Neural progenitor cell (in vitro differentiated cells): Measurements from ENCODE around the gene TOB2. TPM values are rescaled to one million over a fixed set of nuclear protein-coding genes. Genes with fewer than 3 reads are reported as not detected.
A peak's percentile ranks its signal among the peaks of the same experiment; 100 is the strongest.
"Not testable (repeated sequence)": the region's sequence is repeated elsewhere in the genome, so short reads cannot be mapped to it uniquely, and the experiment has no call there.

Experiments used
- DNase-seq: peaks from one replicate; pipeline ENCODE4 v3.0.0-alpha.2; 2016; ENCODE audit warnings: low spot score
- H2AFZ ChIP-seq: fragments of 200-600 bp; sonication (generic); replicated peaks from 2 replicates; pipeline ENCODE4 v1.6.1; 2016; ENCODE audit warnings: antibody characterized with exemption
- H3F3A ChIP-seq: fragments of 200-600 bp; sonication (generic); 2 replicates; pipeline ENCODE4 v1.6.1; 2016; ENCODE audit warnings: antibody characterized with exemption, low read depth
- H3K27ac ChIP-seq: fragments of 200-600 bp; sonication (generic); 2 replicates; pipeline ENCODE4 v1.5.1; 2016; ENCODE audit warnings: mild to moderate bottlenecking
- H3K27me3 ChIP-seq: fragments of 200-600 bp; sonication (generic); 2 replicates; pipeline ENCODE4 v1.6.1; 2016; ENCODE audit warnings: mild to moderate bottlenecking, moderate library complexity
- H3K36me3 ChIP-seq: fragments of 200-600 bp; sonication (generic); 2 replicates; pipeline ENCODE4 v1.5.1; 2016
- H3K4me1 ChIP-seq: fragments of 200-600 bp; sonication (generic); 2 replicates; pipeline ENCODE4 v1.6.1; 2016; ENCODE audit warnings: mixed run types
- H3K4me2 ChIP-seq: fragments of 200-600 bp; sonication (generic); 2 replicates; pipeline ENCODE4 v1.6.1; 2016
- H3K4me3 ChIP-seq: fragments of 200-600 bp; sonication (generic); 2 replicates; pipeline ENCODE4 v1.5.1; 2016
- H3K79me2 ChIP-seq: fragments of 200-600 bp; sonication (generic); 2 replicates; pipeline ENCODE4 v1.6.1; 2016; ENCODE audit warnings: low read depth
- H3K9ac ChIP-seq: fragments of 200-600 bp; sonication (generic); 2 replicates; pipeline ENCODE4 v1.6.1; 2016
- H3K9me3 ChIP-seq: fragments of 200-600 bp; sonication (generic); 2 replicates; pipeline ENCODE4 v1.5.1; 2016; ENCODE audit warnings: low read depth
- H4K20me1 ChIP-seq: fragments of 200-600 bp; sonication (generic); 2 replicates; pipeline ENCODE4 v1.6.1; 2016; ENCODE audit warnings: low read depth
- H3K27ac Mint-ChIP-seq: 3 replicates; pipeline ENCODE4 v1.8.0; 2021; ENCODE audit warnings: mixed read lengths
- H3K27me3 Mint-ChIP-seq: 2 replicates; pipeline ENCODE4 v1.8.0; 2022; ENCODE audit warnings: low read depth, mild to moderate bottlenecking, inconsistent platforms, moderate library complexity, mixed read lengths; ENCODE audit not compliant: insufficient read depth
- H3K36me3 Mint-ChIP-seq: 3 replicates; pipeline ENCODE4 v1.8.0; 2021; ENCODE audit warnings: mixed read lengths
- H3K4me1 Mint-ChIP-seq: 3 replicates; pipeline ENCODE4 v1.8.0; 2021; ENCODE audit warnings: mixed read lengths
- H3K4me3 Mint-ChIP-seq: 3 replicates; pipeline ENCODE4 v1.8.0; 2021; ENCODE audit warnings: mild to moderate bottlenecking, moderate library complexity, mixed read lengths
- H3K9me3 Mint-ChIP-seq: 3 replicates; pipeline ENCODE4 v1.8.0; 2020; ENCODE audit warnings: mixed read lengths
- EZH2 ChIP-seq: fragments of 200-600 bp; sonication (generic); IDR thresholded peaks from 2 replicates; pipeline ENCODE4 v1.6.1; 2017; ENCODE audit warnings: antibody characterized with exemption, mild to moderate bottlenecking, moderate library complexity
- EZH2phosphoT487 ChIP-seq: fragments of 200-600 bp; sonication (generic); IDR thresholded peaks from 2 replicates; pipeline ENCODE4 v1.6.1; 2017; ENCODE audit warnings: antibody characterized with exemption
- total RNA-seq: library from RNA; depleted of rRNA; stranded (reverse); fragments of >200 nt; gene quantifications from 2 replicates; pipeline ENCODE4 v1.2.3, GENCODE V29; 2015; ENCODE audit warnings: low replicate concordance
- TF ChIP-seq, protein P1 (sequence below): fragments of 200-600 bp; sonication (generic); IDR thresholded peaks from 2 replicates; pipeline ENCODE4 v1.5.1; 2017; ENCODE audit warnings: antibody characterized with exemption, mild to moderate bottlenecking

TOB2 gene
- total RNA-seq, 1 donor from 2014 or later, result 23.4 TPM

DNA sequence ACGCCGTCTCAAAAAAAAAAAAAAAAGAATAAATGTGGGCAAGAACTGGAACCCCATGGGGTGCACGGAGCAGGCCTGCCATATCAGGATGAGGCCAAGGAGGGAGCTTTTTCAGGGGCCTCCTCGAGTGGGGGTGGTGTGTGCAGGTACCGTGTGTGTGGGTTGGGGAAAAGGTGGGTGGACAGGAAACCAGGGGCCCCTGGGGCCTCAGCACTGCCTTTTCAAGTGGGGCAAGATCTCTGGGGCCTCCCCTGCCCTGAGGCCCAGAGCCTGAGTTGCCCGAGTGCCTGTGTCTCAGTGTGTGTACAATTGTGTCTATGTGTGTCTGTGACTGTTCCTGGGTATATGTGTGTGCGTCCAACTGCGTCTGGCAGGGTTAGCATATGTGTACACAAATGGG lies 41.0 kb downstream of the TOB2 start:
- H3K9me3 Mint-ChIP-seq, result no peaks in the 10 kb centered on the region
- TF ChIP-seq, protein P1, sequence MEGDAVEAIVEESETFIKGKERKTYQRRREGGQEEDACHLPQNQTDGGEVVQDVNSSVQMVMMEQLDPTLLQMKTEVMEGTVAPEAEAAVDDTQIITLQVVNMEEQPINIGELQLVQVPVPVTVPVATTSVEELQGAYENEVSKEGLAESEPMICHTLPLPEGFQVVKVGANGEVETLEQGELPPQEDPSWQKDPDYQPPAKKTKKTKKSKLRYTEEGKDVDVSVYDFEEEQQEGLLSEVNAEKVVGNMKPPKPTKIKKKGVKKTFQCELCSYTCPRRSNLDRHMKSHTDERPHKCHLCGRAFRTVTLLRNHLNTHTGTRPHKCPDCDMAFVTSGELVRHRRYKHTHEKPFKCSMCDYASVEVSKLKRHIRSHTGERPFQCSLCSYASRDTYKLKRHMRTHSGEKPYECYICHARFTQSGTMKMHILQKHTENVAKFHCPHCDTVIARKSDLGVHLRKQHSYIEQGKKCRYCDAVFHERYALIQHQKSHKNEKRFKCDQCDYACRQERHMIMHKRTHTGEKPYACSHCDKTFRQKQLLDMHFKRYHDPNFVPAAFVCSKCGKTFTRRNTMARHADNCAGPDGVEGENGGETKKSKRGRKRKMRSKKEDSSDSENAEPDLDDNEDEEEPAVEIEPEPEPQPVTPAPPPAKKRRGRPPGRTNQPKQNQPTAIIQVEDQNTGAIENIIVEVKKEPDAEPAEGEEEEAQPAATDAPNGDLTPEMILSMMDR, result no peak
- TF ChIP-seq EZH2phosphoT487 (no peak), EZH2 (no peak)
- H2AFZ ChIP-seq, result no peak overlapping the region

GRCh38 chr22:41403532-41404318 lies 42.9 kb downstream of the TOB2 start:
- H3K9ac ChIP-seq, result no peak overlapping the region
- Mint-ChIP-seq H3K36me3 (no peaks in the 10 kb centered on the region), H3K4me1 (peaks cover 10% of the 10 kb centered on the region), H3K27me3 (peaks cover 6% of the 10 kb centered on the region), H3K9me3 (no peaks in the 10 kb centered on the region), H3K4me3 (peak overlapping the region; percentile 53), H3K27ac (peak overlapping the region; percentile 92)
- H3K4me2 ChIP-seq, result no peak overlapping the region
- H3K9me3 ChIP-seq, result no peaks in the 10 kb centered on the region
- peak overlapping the region; percentile 92 for H2AFZ ChIP-seq
- no peaks in the 10 kb centered on the region for H3K79me2 ChIP-seq
- H3K27ac ChIP-seq, result no peak overlapping the region
- no peaks in the 10 kb centered on the region for H4K20me1 ChIP-seq
- peaks cover 8% of the 10 kb centered on the region for H3K4me1 ChIP-seq
- TF ChIP-seq, protein P1, result peak; percentile 96
- TF ChIP-seq EZH2phosphoT487, result no peak
- TF ChIP-seq EZH2, result no peak
- H3K27me3 ChIP-seq, result no peaks in the 10 kb centered on the region
- no peak overlapping the region for H3K4me3 ChIP-seq
- DNase-seq, result peak; percentile 92
- H3F3A ChIP-seq, result peaks cover 5% of the 10 kb centered on the region
- H3K36me3 ChIP-seq, result no peaks in the 10 kb centered on the region

More for the DNA sequence above, 41.0 kb downstream of the TOB2 start:
- Histone ChIP-seq H3K27ac (no peak overlapping the region), H3K27me3 (no peaks in the 10 kb centered on the region), H3K36me3 (no peaks in the 10 kb centered on the region), H4K20me1 (no peaks in the 10 kb centered on the region), H3K9ac (no peak overlapping the region), H3F3A (peaks cover 5% of the 10 kb centered on the region), H3K79me2 (no peaks in the 10 kb centered on the region), H3K9me3 (no peaks in the 10 kb centered on the region), H3K4me2 (no peak overlapping the region), H3K4me3 (no peak overlapping the region), H3K4me1 (peaks cover 8% of the 10 kb centered on the region)
- H3K36me3 Mint-ChIP-seq, result no peaks in the 10 kb centered on the region
- H3K4me3 Mint-ChIP-seq, result no peak overlapping the region
- peaks cover 8% of the 10 kb centered on the region for H3K27me3 Mint-ChIP-seq
- DNase-seq, result no peak
- peaks cover 10% of the 10 kb centered on the region for H3K4me1 Mint-ChIP-seq
- H3K27ac Mint-ChIP-seq, result peak overlapping the region; percentile 63

DNA sequence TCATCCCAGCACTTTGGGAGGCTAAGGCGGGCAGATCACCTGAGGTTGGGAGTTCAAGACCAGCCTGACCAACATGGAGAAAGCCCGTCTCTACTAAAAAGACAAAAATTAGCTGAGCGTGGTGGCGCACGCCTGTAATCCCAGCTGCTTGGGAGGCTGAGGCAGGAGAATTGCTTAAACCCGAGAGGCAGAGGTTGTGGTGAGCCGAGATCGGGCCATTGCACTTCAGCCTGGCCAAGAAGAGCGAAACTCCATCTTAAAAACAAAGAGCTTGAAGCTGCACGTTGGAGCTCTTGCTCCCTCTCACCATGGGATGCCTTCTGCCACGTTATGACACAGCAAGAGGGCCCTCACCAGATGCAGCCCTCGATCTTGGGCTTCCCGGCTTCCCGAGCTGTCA lies 43.8 kb downstream of the TOB2 start:
- H3K9me3 ChIP-seq, H3K27ac Mint-ChIP-seq, H2AFZ ChIP-seq, H3K27me3 ChIP-seq, H3K4me1 Mint-ChIP-seq, H3K9ac ChIP-seq, H4K20me1 ChIP-seq, H3K36me3 Mint-ChIP-seq, H3K4me3 Mint-ChIP-seq, H3K4me3 ChIP-seq, H3K4me2 ChIP-seq, H3K27me3 Mint-ChIP-seq, H3K9me3 Mint-ChIP-seq, H3F3A ChIP-seq, H3K79me2 ChIP-seq, H3K4me1 ChIP-seq, H3K27ac ChIP-seq, H3K36me3 ChIP-seq, DNase-seq: not testable (repeated sequence)
